HG03159 (cell line): ENCODE data around the gene FLVCR2.
"Not testable (repeated sequence)": the region's sequence is repeated elsewhere in the genome, so short reads cannot be mapped to it uniquely, and the experiment has no call there.

Source experiments
- ATAC-seq: cut with Tn5 transposase; IDR thresholded peaks from one replicate; pipeline ENCODE4 v1.9.1; 2021; ENCODE audit warnings: mild to moderate bottlenecking, moderate library complexity; ENCODE audit not compliant: unreplicated experiment

The FLVCR2 gene

GRCh38 chr14:75658957-75659356, 80.5 kb downstream of the FLVCR2 start:
- no peak for ATAC-seq

DNA sequence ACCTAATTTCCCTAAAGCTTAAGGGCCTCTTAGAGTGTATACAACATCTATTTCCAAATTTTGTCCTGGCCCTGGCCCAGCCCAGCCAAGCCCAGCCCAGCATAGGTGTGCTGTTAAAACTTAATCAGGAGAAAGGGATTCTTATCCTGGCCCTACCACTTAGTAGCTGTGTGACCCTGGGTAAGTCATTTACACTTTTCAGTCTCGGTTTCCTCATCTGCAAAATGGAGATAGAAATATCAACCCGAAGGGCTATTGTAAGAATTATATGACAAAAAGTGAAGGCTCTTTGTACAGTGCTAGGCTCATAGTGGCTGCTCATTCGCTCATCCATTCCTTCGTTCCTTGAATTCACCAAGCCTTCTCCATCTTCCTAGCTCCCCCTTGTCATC, 81.8 kb downstream of the FLVCR2 start:
- ATAC-seq: no peak

GRCh38 chr14:75660630-75661498, 82.4 kb downstream of the FLVCR2 start, which contains the start of the genes ERG28 and TTLL5:
TSS of gene ERG28 (minus strand) at chr14:75660876. CDS start at chr14:75657502, 3,374 bp downstream.
TSS of gene TTLL5 (plus strand) at chr14:75661246. CDS start at chr14:75663150, 1,904 bp downstream.
- ATAC-seq: peak; percentile 91

DNA sequence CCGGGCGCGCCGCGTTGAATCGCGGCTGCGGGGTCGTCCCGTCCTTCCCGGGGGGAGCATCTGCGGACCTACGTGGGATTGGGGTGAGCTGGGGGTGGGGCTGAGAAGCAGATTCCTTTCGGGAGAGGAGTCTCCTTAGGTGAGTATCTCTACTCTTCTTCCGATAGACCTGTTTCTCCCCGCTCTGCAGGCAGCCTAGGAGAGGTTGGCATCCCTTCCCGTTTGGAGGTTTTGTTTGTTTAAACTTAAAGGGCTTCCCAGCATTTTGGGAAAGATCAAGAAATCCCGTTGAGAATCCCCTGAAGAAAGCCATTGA, 83.0 kb downstream of the FLVCR2 start:
- peak; percentile 8 for ATAC-seq

DNA sequence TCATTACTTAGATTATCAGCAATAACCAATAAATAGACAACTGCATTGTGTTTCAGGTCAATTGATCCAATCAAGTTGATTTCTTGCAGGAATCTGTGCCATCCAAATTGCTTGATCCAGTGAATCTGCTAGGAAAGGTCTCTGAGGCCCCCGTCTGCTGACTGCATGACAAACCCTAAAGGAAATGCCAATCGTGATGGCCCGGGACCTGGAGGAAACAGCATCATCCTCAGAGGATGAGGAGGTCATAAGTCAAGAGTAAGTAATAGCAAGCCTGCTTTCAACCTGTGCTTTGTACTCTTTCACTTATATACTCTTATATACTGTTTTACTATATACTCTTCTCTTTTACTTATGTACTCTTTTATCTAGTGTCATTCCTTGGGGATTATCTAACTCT, 84.5 kb downstream of the FLVCR2 start:
- ATAC-seq: no peak

- no peak for ATAC-seq
Observed at GRCh38 chr14:75667099-75667765, 88.8 kb downstream of the FLVCR2 start.

DNA sequence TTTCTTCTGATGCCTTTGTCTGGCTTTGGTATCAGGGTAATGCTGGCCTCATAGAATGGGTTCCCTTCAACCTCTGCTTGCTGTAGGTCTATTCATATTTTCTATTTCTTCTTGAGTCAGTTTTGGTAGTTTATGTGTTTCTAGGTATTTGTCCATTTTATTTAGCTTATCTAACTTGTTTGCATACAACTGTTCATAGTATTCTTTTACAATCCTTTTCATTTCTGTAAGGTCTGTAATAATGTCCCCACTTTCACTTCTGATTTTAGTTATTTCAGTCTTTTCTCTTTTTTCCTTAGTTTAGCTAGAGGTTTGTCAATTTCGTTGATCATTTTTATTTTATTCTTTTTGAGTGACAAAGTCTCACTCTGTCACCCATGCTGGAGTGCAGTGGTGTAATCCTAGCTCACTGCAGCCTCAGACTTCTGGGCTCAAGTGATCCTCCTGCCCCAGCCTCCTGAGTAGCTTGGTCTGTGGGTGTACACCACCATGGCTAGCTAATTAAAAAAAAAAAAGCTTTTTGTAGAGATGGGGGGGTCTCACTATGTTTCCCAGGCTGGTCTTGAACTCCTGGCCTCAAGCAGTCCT, 94.3 kb downstream of the FLVCR2 start:
- no peak for ATAC-seq

GRCh38 chr14:75673345-75674035, 95.1 kb downstream of the FLVCR2 start:
- no peak for ATAC-seq

DNA sequence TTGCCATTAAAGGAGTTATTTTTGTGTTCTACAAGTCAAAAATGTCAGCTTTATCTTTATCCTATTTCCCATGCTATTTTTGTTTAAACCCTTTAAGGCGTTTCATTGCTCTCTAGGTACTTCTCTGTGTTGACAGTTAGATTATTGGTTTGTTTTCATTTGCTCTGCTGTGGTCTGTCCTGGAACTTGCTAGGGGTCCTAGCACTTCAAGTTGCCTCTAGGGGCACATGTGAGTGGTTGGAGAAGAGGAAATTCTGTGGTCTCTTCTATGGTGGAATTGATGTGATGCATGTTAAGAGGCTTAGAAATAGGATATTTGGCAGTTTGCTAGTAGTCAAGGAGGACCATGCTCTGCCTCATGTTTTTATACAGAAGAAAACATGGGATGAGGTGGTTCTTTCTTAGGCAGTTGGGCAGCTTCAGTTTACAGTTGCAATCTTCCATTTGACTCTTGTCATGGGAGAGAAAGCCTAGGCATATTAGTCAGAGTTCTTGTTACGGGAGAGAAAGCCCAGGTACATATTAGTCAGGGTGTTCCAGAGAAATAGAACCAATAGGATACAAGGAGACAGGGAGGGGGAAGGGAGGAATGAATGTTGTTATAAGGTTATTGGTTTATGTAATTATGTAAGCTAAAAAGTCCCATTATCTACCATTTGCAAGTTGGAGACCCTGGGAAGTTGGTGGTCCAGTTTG, 97.0 kb downstream of the FLVCR2 start:
- no peak for ATAC-seq

DNA sequence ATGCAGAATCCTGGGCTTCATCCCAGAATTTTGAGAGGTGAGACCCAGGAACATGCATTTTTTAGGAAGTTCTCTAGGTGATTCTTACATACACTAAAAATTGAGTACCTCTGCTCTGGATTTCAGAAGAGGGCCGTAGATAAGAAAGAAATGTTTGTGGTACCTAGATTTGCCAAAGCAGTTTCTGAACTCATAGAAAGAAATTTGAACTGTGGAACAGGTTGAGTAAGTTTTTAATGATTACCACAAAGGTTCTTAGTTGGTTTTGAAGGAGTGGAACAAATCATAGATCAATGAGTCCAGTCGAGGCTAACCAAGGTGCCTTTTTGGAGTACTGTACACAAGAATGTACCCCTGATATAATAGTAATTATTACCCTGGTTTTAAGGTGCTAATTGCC, 107.5 kb downstream of the FLVCR2 start:
- no peak for ATAC-seq

GRCh38 chr14:75689012-75689411, 110.6 kb downstream of the FLVCR2 start:
- ATAC-seq: no peak

GRCh38 chr14:75690010-75690409, 111.6 kb downstream of the FLVCR2 start:
- no peak for ATAC-seq

GRCh38 chr14:75695025-75695424, 116.6 kb downstream of the FLVCR2 start:
- ATAC-seq: not testable (repeated sequence)

DNA sequence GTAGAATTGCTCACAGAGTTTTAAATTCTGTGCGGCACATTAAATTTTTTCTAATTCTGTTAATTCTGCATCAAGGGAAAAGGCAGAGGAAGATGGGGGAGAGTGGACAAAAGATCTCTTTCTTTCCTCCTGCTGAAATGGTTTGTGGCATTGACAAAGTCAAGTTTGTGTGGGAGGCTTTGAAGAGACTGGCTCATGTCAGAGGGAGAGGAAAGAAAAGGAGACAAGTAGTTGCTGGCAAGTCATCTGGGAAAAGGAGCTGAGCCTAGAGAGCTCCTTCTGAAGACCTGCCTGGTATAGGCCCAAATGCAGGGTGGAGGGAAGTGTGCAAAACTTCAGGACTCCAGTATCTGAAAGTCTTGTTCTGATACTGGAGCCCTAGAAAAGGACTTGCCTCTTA, 119.0 kb downstream of the FLVCR2 start:
- no peak for ATAC-seq
